K562 (cell line): ENCODE data around the gene NAIF1. TPM values are rescaled to one million over a fixed set of nuclear protein-coding genes. Genes with fewer than 3 reads are reported as not detected.

ENCODE experiments used
- ADNP ChIP-seq: fragments of 200-800 bp; sonication (Bioruptor generic); IDR thresholded peaks from 2 replicates; pipeline ENCODE4 v1.6.1; 2016; ENCODE audit warnings: missing genetic modification characterization, missing compliant biosample characterization
- ARNT ChIP-seq, 2 experiments: fragments of 450-650 bp; IDR thresholded peaks; 2 replicates each; pipeline ENCODE4 v1.6.1; 2016; ENCODE audit warnings: mild to moderate bottlenecking in 1 of 2
- DMBX1 ChIP-seq: fragments of 250-450 bp; sonication (Bioruptor Pico); IDR thresholded peaks from 2 replicates; pipeline ENCODE4 v1.8.0; 2022; ENCODE audit warnings: inconsistent platforms, mild to moderate bottlenecking, moderate library complexity, borderline replicate concordance
- E4F1 ChIP-seq: fragments of 250-450 bp; sonication (Bioruptor Pico); IDR thresholded peaks from 2 replicates; pipeline ENCODE4 v1.5.0; 2021; ENCODE audit warnings: mild to moderate bottlenecking, borderline replicate concordance
- HES1 ChIP-seq: fragments of 450-650 bp; IDR thresholded peaks from 2 replicates; pipeline ENCODE4 v1.6.1; 2016; ENCODE audit warnings: low read depth, mild to moderate bottlenecking, moderate library complexity
- KAT8 ChIP-seq: fragments of 450-650 bp; IDR thresholded peaks from 2 replicates; pipeline ENCODE4 v1.6.1; 2016; ENCODE audit warnings: low read depth, mild to moderate bottlenecking
- MED1 ChIP-seq: sonication (generic); formaldehyde crosslinking; IDR thresholded peaks from 2 replicates; pipeline ENCODE4 v1.8.1; 2023; ENCODE audit warnings: missing genetic modification reagents, borderline replicate concordance
- NCOA2 ChIP-seq, 2 experiments: fragments of 450-650 bp; IDR thresholded peaks; 2 replicates each; pipeline ENCODE4 v1.6.1; 2018; ENCODE audit warnings: mild to moderate bottlenecking in 2 of 2, moderate library complexity in 1 of 2; ENCODE audit not compliant: partially characterized antibody in 2 of 2
- RBM15 ChIP-seq: fragments of 200-400 bp; formaldehyde crosslinking; IDR thresholded peaks from 2 replicates; pipeline ENCODE4 v1.6.1; 2018; ENCODE audit warnings: mild to moderate bottlenecking, low read length, moderate library complexity; ENCODE audit not compliant: insufficient read depth
- SIN3A ChIP-seq, 2 experiments: fragments of 150-350 bp in 1 of 2; IDR thresholded peaks; 2 replicates each; pipeline ENCODE4 v1.6.1; 2011 to 2016; ENCODE audit warnings: borderline replicate concordance in 2 of 2, low read depth in 2 of 2, low read length in 2 of 2, mild to moderate bottlenecking in 2 of 2, moderate library complexity in 2 of 2; ENCODE audit not compliant: control insufficient read depth in 1 of 2
- SPI1 ChIP-seq: IDR thresholded peaks from 2 replicates; pipeline ENCODE4 v1.6.1; 2011; ENCODE audit warnings: low read depth, low read length, control low read depth, borderline replicate concordance
- SRSF7 ChIP-seq: fragments of 200-400 bp; formaldehyde crosslinking; optimal IDR thresholded peaks from 2 replicates; pipeline ENCODE3; 2017; ENCODE audit warnings: mild to moderate bottlenecking, low read depth, low read length
- SUPT5H ChIP-seq: fragments of 450-650 bp; IDR thresholded peaks from 2 replicates; pipeline ENCODE4 v1.6.1; 2016
- TEAD1 ChIP-seq, 2 experiments: fragments of 450-650 bp in 1 of 2; sonication (generic) in 1 of 2; formaldehyde crosslinking; IDR thresholded peaks; 2 replicates each; pipeline versions ENCODE4 v1.4.0 to v1.8.0; 2020 to 2022; ENCODE audit warnings: mild to moderate bottlenecking in 2 of 2, missing genetic modification reagents in 1 of 2
- ZNF707 ChIP-seq: fragments of 250-450 bp; sonication (Bioruptor Pico); conservative IDR thresholded peaks from 2 replicates; pipeline ENCODE4 v1.8.0; 2022; ENCODE audit warnings: inconsistent platforms, mild to moderate bottlenecking, moderate library complexity
- ZNF778 ChIP-seq: fragments of 450-650 bp; formaldehyde crosslinking; IDR thresholded peaks from 2 replicates; pipeline ENCODE4 v1.4.0; 2020; ENCODE audit warnings: mild to moderate bottlenecking, moderate library complexity
- polyA plus RNA-seq, 8 experiments: library from polyadenylated mRNA; depleted of rRNA in 4 of 8; stranded (reverse) in 5 of 8; unstranded in 3 of 8; fragments of >200 nt; fragmentation: Nextera tagmentation in 2 of 8; fragmentation: Illumina TruSeq in 1 of 8; extraction: Ambion mirVana in 2 of 8; extraction: Trizol in 1 of 8; gene quantifications; 2 replicates each; pipeline versions ENCODE4 v1.2.1 to v1.2.3, GENCODE V29; 2011 to 2014; ENCODE audit warnings: inconsistent platforms in 1 of 8, missing spikeins in 1 of 8
- total RNA-seq, 7 experiments: library from RNA; depleted of rRNA in 6 of 7; stranded (reverse); fragments of >200 nt in 6 of 7; fragmentation: Illumina TruSeq in 2 of 7; extraction: Trizol in 2 of 7; gene quantifications; 2 replicates each; pipeline versions ENCODE4 v1.2.1 to v1.2.3, GENCODE V29; 2011 to 2021; ENCODE audit warnings: low replicate concordance in 1 of 7
- TF ChIP-seq, protein P1 (sequence below): IDR thresholded peaks from 3 replicates; pipeline ENCODE4 v1.6.1; 2011; ENCODE audit warnings: borderline replicate concordance, mild to moderate bottlenecking; ENCODE audit not compliant: insufficient read length, insufficient read depth

The NAIF1 gene
- total and polyA plus RNA-seq, 9 of the 15 experiments (the other 6 are each of a cell fraction or from before 2014, with no cell fraction given) = 4.8 to 26.6 (median 17.2) TPM

GRCh38 chr9:128115187-128116103 is 48.3 kb upstream of the NAIF1 start (continued):
- no peak for TF ChIP-seq SIN3A (IDR thresholded peaks at IDR 0.05; ENCODE audit: borderline replicate concordance in 2 of 2, control insufficient read depth in 1 of 2, low read depth in 2 of 2, low read length in 2 of 2)
- TF ChIP-seq E4F1 (CRISPR knock-in tag) = no peak
- peak; percentile 85 for TF ChIP-seq DMBX1 (CRISPR knock-in tag)
- TF ChIP-seq SRSF7 = no peak
- no peak for TF ChIP-seq ZNF707 (CRISPR knock-in tag)
- TF ChIP-seq RBM15 = no peak
- TF ChIP-seq SUPT5H = no peak
- no peak for TF ChIP-seq MED1 (CRISPR knock-in tag)
- no peak for TF ChIP-seq ZNF778
- TF ChIP-seq ADNP (tag) = no peak
- TF ChIP-seq TEAD1 (CRISPR knock-in tag; IDR thresholded peaks at IDR 0.05) = no peak
- TF ChIP-seq, protein P1, sequence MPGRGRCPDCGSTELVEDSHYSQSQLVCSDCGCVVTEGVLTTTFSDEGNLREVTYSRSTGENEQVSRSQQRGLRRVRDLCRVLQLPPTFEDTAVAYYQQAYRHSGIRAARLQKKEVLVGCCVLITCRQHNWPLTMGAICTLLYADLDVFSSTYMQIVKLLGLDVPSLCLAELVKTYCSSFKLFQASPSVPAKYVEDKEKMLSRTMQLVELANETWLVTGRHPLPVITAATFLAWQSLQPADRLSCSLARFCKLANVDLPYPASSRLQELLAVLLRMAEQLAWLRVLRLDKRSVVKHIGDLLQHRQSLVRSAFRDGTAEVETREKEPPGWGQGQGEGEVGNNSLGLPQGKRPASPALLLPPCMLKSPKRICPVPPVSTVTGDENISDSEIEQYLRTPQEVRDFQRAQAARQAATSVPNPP = no peak
- peak in 1 of 2 experiments; percentile 74; a peak in 2 of 4 replicates for TF ChIP-seq ARNT (IDR thresholded peaks at IDR 0.05)
- TF ChIP-seq SPI1 = peak; percentile 42; the same call in 1 of the 2 replicates
- no peak for TF ChIP-seq KAT8
- no peak for TF ChIP-seq NCOA2 (IDR thresholded peaks at IDR 0.05; ENCODE audit: partially characterized antibody in 2 of 2)
- TF ChIP-seq HES1 = no peak
